ENCODE measurements around the gene DDX27. TPM values are rescaled to one million over a fixed set of nuclear protein-coding genes. Genes with fewer than 3 reads are reported as not detected.
A peak's percentile ranks its signal among the peaks of the same experiment; 100 is the strongest.

Gene DDX27
- total and polyA plus RNA-seq, 12 donors: 11.0 to 26.2 (median 13.2) TPM

DNA sequence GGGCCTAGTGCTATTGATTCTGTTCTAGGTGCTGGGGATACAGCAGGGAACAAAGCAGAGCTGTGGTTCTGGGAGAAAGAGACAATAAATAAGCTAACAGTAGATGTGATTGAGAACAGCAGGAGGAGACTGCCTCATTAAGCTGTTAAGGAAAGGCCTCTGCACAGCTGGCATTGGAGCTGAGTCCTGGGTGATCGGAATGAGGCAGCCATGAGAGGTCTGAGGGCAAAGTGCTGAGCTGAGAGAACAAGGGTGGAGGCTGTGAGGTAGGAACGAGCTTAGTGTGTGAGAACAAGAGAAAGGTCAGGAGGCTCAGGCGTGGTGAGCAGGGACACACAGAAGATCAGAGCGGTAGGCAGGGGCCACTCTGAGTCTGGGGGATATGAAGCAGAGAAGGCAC, 18.3 kb downstream of the DDX27 start:
- Histone ChIP-seq H3K4me3 (no peak overlapping the region), H3K27me3 (no peaks in the 10 kb centered on the region), H3K27ac (no peak overlapping the region), H3K9me3 (no peaks in the 10 kb centered on the region), H3K36me3 (peaks cover 8 to 100% (median 95%) of the 10 kb centered on the region in 9 donors), H3K4me1 (no peaks in the 10 kb centered on the region)
- TF ChIP-seq, protein P1, sequence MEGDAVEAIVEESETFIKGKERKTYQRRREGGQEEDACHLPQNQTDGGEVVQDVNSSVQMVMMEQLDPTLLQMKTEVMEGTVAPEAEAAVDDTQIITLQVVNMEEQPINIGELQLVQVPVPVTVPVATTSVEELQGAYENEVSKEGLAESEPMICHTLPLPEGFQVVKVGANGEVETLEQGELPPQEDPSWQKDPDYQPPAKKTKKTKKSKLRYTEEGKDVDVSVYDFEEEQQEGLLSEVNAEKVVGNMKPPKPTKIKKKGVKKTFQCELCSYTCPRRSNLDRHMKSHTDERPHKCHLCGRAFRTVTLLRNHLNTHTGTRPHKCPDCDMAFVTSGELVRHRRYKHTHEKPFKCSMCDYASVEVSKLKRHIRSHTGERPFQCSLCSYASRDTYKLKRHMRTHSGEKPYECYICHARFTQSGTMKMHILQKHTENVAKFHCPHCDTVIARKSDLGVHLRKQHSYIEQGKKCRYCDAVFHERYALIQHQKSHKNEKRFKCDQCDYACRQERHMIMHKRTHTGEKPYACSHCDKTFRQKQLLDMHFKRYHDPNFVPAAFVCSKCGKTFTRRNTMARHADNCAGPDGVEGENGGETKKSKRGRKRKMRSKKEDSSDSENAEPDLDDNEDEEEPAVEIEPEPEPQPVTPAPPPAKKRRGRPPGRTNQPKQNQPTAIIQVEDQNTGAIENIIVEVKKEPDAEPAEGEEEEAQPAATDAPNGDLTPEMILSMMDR (IDR thresholded peaks at IDR 0.05): no peak
- DNase-seq (no peak), ATAC-seq (no peak)
- intact Hi-C loops (cut with DNase I): no loop called here
- 92 to 96% methylated on average over 4 of the region's 4 CpGs for WGBS, 2 donors

DNA sequence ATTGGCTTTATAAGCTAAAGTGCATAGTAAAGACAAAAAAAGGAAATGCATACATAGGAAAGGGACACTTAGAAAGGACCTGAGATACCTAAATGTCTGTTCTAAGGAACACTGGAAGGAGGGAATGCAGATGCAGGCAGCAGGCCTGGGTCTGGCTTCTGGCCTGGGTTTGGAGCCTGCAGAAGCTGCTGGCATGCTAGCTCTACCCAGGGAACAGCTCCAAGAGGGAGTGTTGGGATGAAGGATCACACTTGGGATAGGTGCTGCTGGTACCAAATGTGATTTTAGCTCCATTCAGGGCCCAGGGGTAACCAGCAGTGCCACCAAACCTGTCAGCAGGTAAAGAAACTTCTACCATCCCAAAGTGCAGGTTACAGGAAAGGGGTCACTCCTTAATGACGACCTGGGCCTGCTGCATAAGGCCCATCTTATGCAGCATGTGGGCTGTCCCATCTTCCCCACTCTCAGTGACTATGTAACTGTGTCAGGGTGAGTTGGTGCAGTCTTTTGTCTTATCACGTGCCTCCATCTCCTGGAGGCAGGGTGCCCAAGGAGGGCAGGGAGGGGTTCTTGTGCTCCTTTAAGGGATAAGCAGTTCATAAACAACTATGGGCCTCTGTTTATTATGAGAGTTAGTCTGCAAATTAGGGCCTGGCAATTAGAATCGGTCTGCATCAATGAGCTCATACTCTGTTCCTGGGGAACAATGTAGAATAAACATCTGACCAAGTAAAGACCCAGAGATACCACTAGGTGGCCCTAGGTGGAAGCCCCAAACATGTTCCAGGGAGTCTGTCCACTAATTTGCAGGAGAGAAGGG, 26.9 kb downstream of the DDX27 start:
- 33 to 50% methylated on average over 3 of the region's 3 CpGs for WGBS, 2 donors
- Histone ChIP-seq H3K27ac (peak overlapping the region in 2 of 10 donors; percentile 11 to 24), H3K9me3 (no peaks in the 10 kb centered on the region), H3K36me3 (peaks cover 0 to 100% (median 82%) of the 10 kb centered on the region in 9 donors), H3K4me1 (peaks cover 0 to 39% (median 12%) of the 10 kb centered on the region in 9 donors), H3K27me3 (no peaks in the 10 kb centered on the region), H3K4me3 (no peak overlapping the region)
- intact Hi-C loops (cut with DNase I): loop anchor here in 2 of 10 donors (5.0 kb wide), 1 partner anchor 76 kb away; no protein-coding TSS in a partner anchor
- ATAC-seq: peak; percentile 40 to 75 (median 62)
- TF ChIP-seq, protein P1 (IDR thresholded peaks at IDR 0.05): peak; percentile 25 to 65 (median 52)
- no peak for DNase-seq

DNA sequence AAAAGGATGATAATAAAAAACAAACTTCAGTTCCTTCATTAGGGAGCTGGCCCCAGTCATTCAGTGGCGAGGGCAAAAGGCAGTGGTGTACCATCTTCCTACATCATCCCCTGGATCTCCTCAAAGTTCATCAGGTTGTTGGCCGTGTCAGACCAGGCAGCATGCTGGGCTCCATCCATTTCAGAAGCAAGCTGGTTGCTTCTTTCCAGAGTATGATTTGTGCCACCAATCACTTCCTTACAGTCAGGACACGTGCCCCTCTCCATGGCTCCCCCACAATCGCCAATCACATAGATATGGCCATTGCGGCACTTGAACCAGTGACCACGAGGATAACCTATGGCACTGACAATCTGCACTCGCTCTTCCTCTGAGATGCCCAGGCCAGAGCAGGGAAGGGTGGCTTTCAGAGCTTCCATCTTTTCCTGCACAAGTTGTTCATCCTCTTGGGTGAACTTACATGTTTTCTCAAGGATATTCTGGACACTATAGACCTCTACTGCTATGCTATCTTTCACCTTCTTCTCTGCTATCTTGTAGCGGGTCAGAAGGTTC, 28.0 kb downstream of the DDX27 start:
- no peak for DNase-seq
- TF ChIP-seq, protein P1 (IDR thresholded peaks at IDR 0.05): no peak
- no peaks in the 10 kb centered on the region for H3K9me3 ChIP-seq
- no peak overlapping the region for H3K4me3 ChIP-seq
- H3K27ac ChIP-seq: peak overlapping the region in 1 of 10 donors; percentile 22
- peaks cover 0 to 39% (median 12%) of the 10 kb centered on the region in 9 donors for H3K4me1 ChIP-seq
- no peak for ATAC-seq
- 90 to 92% methylated on average over 8 of the region's 8 CpGs for WGBS, 2 donors
- intact Hi-C loops (cut with DNase I): loop anchor here in 2 of 10 donors (5.0 kb wide), 1 partner anchor 75 kb away; no protein-coding TSS in a partner anchor
- H3K36me3 ChIP-seq: peaks cover 0 to 100% (median 75%) of the 10 kb centered on the region in 9 donors
- no peaks in the 10 kb centered on the region for H3K27me3 ChIP-seq

DNA sequence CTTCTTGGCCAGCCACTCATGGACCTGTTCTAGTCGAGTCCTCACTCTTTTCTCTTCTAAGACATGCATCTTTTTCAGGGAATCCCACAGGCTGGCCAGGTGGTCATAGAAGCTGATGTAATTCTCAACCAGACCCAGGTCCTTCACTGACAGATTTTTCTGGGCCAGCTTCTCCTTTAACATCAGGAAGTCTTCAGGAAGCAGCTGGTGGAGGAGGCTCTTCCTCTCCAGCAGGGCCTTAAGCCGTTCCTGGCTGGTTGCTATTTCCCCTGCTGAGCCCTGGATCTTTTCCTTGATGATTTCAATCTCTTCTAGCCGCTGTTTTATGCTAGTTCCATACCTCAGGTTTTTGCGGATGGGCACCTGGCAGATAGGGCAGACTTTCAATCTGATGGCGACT, 28.6 kb downstream of the DDX27 start:
- no peaks in the 10 kb centered on the region for H3K9me3 ChIP-seq
- intact Hi-C loops (cut with DNase I): loop anchor here in 2 of 10 donors (5.0 kb wide), 1 partner anchor 75 kb away; no protein-coding TSS in a partner anchor
- H3K4me1 ChIP-seq: peaks cover 0 to 39% (median 12%) of the 10 kb centered on the region in 9 donors
- TF ChIP-seq, protein P1 (IDR thresholded peaks at IDR 0.05): no peak
- peaks cover 1 to 100% (median 74%) of the 10 kb centered on the region in 9 donors for H3K36me3 ChIP-seq
- 55 to 63% methylated on average over 5 of the region's 5 CpGs for WGBS, 2 donors
- no peak overlapping the region for H3K4me3 ChIP-seq
- DNase-seq (no peak), ATAC-seq (peak in 6 of 8 donors; percentile 32 to 67 (median 39))
- peak overlapping the region in 2 of 10 donors; percentile 22 to 53 for H3K27ac ChIP-seq
- H3K27me3 ChIP-seq: no peaks in the 10 kb centered on the region
